GM18502 (cell line): ENCODE measurements around the gene POLR1H.
A peak's percentile ranks its signal among the peaks of the same experiment; 100 is the strongest.

Source experiments
- ATAC-seq: cut with Tn5 transposase; IDR thresholded peaks from one replicate; pipeline ENCODE4 v1.9.1; 2021; ENCODE audit warnings: mild to moderate bottlenecking; ENCODE audit not compliant: unreplicated experiment, poor library complexity

Gene POLR1H

DNA sequence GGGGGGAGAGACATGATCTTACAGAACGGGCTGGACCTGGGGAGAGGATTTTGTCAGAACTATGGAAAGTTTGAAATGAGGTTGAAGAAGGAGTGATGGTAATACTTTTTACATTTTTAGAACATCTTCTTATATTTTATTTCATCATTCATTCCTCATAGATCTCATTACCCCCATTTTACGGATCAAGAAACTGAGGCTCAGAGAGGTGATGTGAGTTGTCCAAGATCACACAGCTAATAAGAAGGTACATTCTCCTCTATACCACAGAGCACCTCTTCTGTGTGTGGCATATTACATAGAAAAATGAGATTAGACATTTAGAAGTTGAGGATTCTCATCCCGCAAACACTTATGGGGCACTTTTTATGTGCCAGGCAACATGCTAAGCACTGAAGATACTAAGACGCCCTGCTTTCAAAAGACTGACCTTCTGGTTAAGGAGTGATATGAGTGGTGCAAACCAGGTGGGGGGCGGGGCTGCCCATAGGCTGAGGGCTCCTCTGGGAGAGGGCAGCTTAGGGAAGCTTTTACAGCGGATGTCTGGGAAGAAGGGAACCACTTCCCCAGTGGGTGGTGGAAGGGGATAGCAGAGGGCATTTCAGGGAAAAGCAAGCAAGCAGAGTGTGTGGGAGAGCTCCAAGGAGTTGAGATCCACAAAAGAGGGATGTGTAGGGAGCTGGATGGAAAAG is 31.9 kb downstream of the POLR1H start:
- ATAC-seq, result no peak

GRCh38 chr6:30093951-30094661 is 33.0 kb downstream of the POLR1H start:
- no peak for ATAC-seq

- no peak for ATAC-seq
Measured at GRCh38 chr6:30096829-30097228, 35.8 kb downstream of the POLR1H start.

GRCh38 chr6:30097902-30098768 is 37.1 kb downstream of the POLR1H start:
- no peak for ATAC-seq

DNA sequence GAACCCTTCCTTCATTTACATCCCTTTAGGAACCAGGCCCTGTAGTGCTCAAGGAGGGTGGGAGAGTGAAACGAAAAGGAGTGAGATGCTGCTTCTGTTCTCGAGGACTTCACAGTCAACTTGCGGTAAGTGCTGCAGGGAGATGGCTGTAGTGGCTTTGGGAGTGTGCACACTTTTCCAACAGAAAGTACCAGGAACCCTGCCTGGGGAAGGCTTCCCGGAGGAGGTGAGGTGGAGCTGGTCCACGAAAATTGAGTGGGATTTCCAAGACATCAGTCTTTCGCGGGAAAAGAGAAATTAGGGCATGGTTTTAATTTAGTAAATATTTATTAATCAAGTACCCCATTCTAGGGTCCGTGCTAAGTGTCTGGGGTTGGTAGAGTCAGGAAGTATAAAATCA is 39.1 kb downstream of the POLR1H start:
- no peak for ATAC-seq

- ATAC-seq, result no peak
Measured at GRCh38 chr6:30100585-30101443, 39.7 kb downstream of the POLR1H start.

DNA sequence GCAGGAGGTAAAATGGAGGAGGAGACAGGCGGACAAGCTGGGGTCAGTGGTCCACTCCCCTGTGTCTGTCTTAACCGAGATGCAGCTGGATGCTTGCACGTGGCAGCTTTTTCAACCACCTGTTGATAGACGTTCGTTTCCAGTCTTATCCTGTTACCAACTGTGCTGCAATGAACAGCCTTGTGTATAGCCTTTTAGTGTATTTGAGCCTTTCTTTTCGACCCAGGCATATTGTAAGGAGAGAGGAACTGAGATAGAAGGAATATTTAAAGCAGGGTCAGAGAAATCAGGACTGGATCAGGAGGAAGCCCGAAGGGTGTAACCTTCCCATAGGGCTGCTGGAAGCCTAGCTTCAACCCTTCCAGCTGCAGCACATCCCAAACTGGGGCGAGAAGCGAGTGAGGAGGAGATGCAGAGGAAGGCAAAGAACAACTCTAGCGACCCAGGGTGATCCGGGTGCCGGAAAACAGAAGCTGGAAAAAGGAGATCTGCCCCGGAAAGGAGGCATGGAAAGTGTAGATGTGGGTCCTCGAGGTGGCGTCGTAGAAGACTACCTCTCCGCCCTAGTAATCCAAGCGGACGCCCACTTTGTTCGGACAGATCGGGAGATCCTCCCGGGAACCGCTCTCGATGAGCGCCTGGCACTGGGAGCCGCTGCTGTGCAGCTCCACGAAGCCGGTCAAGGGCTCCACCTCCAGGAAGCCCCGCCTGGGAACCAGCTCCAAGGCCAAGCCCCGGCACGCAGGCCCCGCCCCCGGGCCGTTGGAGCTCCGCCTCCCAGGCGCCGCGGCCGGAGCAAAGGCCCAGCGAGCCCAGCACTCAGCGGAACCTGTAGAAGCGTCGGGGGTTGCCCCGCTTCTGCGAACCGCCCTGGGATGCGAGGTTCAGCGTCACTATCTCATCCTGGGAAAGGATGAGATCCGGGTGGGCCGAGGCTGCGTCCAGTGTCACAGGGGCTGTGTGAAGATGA is 40.7 kb downstream of the POLR1H start:
- ATAC-seq, result no peak

- no peak for ATAC-seq
Measured at GRCh38 chr6:30102414-30102969, 41.4 kb downstream of the POLR1H start.

DNA sequence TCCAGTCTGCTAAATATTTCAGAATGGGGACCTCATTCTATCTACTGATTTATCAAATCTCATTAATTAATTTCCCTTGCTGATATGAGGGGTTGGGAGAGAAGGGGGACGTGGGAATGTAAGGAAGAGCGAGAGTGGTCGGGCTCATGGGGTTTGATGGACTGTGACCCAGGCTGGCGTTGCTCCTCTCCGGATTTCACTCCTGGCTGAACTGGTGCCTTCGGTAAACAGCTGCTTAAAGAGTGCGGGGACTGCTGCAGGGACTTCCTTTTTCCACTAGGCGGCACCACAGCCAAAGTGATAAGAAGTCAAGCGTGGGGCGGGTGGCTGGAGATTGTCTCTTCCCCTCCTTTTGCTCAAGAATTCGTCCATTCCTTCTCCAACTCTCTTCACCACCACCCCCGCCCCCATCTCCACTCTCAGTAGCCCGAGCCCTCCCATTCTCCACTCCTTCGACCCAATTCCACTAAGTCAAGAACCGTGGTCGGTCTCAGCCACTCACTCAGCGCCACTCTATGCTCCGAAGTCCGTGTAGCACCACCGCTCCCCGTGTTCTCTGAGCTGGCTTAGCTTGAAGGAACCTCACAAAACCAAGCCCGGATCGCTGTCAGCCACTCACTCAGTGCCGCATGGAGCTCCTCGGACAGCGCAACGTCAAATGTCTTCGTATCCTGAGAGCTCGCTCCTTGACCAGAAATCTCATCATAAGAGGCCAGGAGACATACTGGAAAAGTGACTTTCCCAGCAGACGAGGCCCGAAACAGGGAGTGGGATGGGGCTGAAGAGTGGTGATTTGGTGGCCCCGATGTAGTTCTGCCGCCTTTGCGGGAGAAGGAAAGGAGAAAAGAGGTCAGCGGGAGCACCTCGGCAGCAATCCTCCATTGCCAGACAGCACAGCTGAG is 42.2 kb downstream of the POLR1H start:
- ATAC-seq, result peak; percentile 71

GRCh38 chr6:30103872-30104179 is 42.8 kb downstream of the POLR1H start:
- no peak for ATAC-seq

DNA sequence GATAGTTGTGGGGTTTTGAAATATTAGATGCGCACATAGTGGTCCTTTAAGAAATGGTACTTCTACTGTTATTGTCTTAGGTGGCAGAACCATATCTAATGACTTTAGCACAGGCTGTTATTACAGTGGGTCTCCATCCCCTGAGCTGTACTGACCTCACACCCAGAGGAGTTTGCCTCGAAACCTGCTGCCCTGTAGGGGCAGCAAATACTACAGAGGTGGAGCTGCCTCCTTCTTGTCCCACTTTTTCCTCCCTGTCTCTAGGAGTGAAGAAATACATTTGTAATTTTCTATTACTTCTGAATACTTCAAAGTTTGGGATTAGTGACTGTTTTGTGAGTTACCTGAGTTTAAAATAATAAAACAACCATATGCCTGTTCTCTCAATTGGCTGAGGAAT is 43.6 kb downstream of the POLR1H start:
- ATAC-seq, result no peak

- ATAC-seq, result no peak
Measured at GRCh38 chr6:30111266-30111856, 50.3 kb downstream of the POLR1H start.

DNA sequence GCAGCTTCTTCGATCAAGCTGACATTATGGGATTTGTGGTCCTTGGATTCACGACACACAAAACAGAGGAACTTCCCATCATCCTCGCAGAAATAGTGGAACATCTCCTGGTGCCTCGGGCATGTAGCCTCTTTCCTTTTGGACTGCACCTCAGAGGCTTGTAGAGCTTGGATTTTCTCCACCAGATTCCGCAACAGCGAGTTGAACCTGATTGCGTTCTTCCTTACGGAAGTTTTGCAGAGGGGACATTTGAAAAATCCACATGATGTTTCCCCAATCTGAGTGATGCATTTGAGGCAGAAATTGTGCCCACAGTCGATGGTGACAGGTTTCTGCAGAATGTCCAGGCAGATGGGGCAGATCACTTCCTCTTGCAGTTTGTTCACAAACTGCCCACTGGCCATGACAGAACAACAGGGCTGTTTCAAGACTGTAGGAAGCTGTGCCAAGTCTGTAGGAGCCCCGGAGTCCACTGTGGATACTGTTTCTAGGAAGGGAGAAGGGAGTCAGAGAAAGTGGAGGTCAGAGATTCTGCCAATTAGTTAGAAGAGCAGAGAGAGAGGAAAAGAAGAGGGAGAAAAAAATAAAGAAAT is 51.4 kb downstream of the POLR1H start:
- ATAC-seq, result no peak

DNA sequence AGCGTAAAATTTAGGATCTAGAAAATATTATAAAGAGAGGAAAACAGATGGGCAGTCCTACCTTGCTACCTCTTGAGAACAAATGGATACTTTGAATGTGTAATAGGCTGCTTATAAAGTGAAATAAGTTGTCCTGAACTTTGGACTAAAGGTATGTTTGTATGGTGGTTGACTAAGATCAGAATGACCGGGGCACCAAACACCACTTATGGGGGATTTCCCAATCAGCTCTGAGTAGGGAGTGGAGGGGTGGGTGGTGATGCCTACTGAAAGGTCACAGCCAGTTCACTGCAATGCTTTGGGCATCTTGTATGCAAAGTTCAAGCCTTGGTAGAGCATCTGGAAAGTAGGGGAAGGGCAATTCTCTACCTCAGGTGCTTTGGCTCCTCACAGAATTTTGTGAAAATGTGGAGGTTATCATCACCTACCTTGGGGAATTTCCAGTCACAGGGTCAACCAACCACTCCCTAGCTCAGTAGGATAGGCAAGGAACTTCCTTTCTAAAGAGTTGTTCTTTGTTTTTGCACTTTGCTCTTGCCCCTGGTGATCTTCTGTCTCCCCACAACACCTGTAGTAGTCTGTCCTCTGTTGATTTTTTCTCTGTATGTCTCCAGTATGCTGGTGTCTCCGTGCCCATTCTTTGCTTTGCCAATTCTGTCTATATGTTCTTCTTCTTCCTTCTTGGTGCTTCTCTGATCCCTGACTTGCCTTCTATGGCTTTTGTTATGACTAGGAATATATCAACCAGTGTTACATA is 52.1 kb downstream of the POLR1H start, which contains the start of gene TRIM31:
TSS of gene TRIM31 (minus strand) at position 88 of the 757 bp plus-strand sequence. CDS start 285 bp downstream, outside the sequence.
- ATAC-seq, result no peak

GRCh38 chr6:30113841-30114240 is 52.8 kb downstream of the POLR1H start:
- ATAC-seq, result no peak
